C4-2B (cell line): ENCODE results near the gene PRKCE.

ENCODE experiments used
- H3K27ac ChIP-seq: fragments of 450-650 bp; 2 replicates; pipeline ENCODE4 v1.5.1; 2017
- ZFX ChIP-seq: fragments of 450-650 bp; IDR thresholded peaks from 2 replicates; pipeline ENCODE4 v1.6.1; 2017
- TF ChIP-seq, protein P1 (sequence below): fragments of 450-650 bp; conservative IDR thresholded peaks from 2 replicates; pipeline ENCODE4 v1.5.1; 2017; ENCODE audit warnings: mild to moderate bottlenecking

The PRKCE gene

DNA sequence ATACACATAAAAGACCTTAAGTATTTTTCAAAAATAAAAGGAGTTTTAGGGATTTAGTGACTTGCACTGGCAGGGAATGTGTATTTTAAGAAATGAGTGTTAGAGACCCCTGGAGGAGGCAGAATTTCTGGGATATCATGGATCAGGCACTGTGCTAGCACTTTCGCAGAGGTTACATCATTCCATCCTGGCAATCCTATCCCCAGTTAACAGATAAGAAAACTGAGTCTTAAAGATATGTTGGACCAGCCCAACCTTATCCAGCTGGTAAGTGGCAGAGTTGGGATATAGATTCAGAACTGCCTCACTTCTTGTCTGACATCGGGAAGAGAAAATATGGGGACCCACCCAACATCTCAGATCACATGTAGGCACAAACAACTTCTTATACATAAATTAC is 485.5 kb downstream of the PRKCE start:
- H3K27ac ChIP-seq: no peak overlapping the region
- TF ChIP-seq, protein P1, sequence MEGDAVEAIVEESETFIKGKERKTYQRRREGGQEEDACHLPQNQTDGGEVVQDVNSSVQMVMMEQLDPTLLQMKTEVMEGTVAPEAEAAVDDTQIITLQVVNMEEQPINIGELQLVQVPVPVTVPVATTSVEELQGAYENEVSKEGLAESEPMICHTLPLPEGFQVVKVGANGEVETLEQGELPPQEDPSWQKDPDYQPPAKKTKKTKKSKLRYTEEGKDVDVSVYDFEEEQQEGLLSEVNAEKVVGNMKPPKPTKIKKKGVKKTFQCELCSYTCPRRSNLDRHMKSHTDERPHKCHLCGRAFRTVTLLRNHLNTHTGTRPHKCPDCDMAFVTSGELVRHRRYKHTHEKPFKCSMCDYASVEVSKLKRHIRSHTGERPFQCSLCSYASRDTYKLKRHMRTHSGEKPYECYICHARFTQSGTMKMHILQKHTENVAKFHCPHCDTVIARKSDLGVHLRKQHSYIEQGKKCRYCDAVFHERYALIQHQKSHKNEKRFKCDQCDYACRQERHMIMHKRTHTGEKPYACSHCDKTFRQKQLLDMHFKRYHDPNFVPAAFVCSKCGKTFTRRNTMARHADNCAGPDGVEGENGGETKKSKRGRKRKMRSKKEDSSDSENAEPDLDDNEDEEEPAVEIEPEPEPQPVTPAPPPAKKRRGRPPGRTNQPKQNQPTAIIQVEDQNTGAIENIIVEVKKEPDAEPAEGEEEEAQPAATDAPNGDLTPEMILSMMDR: no peak
- no peak for TF ChIP-seq ZFX

DNA sequence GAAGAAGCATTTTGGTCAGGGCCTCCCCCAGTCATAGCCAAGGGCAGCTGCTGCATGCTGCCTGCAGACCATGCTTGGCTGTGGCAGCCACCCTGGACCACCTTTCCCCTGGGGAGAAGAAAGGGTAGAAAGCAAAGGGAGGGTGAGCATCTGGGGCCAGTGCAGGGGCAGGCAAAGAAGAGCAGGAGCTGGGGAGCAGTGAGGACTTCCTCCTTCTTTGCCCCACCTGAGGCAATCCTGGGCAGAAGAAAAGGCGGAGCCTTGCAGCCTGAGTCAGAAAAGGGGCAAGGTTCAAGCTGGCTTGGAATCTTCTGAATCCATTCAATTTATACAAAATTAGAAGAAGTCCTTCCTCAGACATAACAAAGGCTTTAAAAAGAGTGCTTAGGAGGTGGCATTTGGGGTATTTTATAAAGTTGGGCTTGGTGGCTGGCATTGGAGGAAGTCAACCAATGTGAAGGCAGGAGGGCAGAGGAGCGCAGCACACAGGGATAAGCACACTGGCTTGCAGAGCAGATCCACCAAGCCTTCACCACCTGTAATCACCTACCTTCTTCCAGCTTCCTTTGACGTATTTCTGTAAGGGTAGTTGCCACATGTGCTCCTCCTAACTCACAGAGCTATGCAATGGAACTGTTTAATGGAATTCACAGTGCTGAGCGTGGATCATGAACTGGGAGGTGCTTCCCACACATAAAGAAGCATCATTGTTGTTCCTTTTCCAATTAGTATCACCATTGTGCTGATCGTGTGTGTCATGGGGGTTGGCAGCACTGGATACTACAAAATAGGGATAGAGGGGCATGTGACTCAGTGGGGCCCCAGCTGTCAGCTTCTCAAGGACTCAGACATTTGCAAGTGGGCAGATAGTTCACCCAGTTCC is 491.3 kb downstream of the PRKCE start:
- TF ChIP-seq ZFX: no peak
- TF ChIP-seq, protein P1: no peak
- no peak overlapping the region for H3K27ac ChIP-seq

DNA sequence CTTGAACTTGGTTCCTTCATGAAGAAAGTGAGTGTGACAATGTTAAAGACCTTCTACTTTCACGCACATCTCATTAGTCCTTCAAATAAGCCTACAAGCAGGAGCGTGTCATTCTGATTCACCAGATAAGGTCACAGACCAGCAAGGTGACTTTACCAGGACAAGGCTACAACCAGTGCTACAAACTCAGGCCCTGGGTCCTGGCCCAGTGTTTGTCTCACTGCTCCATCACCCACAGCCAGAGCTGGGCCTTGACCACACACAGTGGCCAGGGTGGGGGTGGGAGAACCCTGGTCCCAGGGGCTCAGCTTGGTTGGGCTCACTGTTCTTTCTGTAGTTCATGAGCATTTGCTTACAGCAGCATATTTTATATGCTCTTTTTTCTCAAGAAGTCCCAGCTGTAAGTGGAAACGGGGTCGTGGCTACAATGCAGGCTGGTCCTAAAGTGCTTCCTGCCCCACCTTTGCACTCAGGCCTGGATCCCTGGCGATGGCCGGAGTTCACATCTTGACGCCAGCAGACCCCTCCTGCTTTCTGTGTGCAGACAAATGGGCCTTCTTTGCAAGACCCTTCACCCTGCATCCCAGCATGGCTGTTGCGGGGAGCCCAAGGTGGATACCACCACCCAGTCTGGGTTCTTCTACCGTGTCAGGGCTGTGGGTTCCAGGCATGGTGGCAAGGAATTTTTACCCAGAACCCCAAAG is 492.1 kb downstream of the PRKCE start:
- H3K27ac ChIP-seq: no peak overlapping the region
- TF ChIP-seq, protein P1: no peak
- no peak for TF ChIP-seq ZFX

DNA sequence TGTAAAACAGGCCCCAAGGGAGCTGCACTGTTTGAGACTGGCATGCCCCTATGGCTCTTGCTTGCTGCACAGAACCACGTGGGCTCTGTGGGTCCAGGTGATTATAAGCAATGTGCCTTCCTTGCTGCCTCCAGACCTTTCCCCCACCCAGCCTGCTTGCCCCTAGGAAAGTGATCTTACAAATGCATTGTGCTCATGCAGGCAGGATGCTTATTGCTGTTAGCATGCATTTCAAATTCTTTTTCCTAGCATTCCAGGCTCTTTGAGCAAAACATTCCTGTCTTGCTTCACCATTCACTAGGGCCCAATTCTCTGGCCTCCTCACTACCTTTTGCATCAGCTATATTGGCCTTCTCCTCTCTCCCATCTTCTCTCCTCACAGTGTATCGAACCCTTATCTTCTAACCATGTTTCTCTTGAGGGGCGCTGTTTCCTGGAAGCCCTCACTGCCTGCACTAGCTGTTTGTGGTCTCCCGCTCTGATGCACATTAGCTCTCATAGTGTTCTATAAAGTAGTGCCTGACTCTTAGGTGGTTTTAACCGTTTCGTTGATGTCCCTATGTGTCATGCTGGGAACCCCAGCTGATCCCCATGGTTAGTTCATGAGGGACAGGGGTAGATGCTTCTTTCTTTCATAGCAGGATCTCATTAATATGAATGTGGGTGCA is 492.8 kb downstream of the PRKCE start:
- H3K27ac ChIP-seq: no peak overlapping the region
- no peak for TF ChIP-seq ZFX
- TF ChIP-seq, protein P1: no peak

DNA sequence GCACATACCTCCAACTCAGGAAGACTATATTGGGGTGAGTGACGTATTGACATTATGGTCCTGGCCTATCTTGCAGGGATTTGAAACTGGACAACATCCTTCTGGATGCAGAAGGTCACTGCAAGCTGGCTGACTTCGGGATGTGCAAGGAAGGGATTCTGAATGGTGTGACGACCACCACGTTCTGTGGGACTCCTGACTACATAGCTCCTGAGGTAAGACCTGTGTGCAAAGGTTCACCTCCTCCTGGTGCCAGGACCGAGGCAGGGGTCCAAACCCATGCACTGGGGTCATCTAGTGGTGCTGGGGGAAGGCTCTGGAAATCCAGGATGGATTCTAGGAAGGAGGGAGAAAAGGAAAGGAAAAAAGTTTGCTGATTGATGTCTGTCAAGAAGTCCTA is 493.5 kb downstream of the PRKCE start:
- no peak for TF ChIP-seq ZFX
- TF ChIP-seq, protein P1: no peak
- H3K27ac ChIP-seq: no peak overlapping the region

DNA sequence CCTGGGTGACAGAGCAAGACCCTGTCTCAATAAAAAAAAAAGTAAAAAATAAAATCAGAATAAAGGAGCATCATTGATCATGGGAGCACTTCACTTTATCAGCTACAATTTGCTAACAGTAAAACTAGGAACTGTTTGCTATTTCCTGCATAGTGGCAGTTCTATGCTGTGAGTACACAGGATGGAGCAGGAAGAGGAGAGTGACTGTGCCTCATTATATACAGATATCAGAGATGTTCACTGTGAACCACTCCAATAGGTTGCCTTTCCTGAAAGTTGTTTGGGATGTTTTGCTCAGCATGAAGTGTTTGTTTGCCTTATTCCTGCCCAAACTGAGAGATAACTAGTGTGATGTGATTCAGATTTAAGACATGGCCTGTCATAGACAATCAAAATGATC is 494.4 kb downstream of the PRKCE start:
- TF ChIP-seq, protein P1: no peak
- no peak for TF ChIP-seq ZFX
- H3K27ac ChIP-seq: no peak overlapping the region
